ENCODE measurements around the gene TRIM40.

TRIM40 gene

DNA sequence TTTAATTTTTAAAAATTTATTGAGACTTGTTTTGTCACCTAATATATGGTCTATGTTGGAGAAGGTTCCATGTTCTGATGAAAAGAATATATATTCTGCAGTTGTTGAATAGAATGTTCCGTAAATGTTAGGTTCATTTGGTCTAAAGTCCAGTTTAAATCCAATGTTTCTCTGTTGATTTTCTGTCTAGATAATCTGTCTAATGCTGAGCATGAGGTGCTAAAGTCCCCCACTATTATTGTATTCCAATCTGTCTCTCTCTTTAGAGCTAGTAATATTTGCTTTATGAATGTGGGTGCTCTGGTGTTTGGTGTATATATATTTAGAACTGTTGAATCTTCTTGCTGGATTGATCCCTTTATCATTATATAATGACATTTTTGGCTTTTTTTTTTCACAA lies 42.9 kb downstream of the TRIM40 start:
- Histone ChIP-seq H3K27me3 (replicated peaks; ENCODE audit: control insufficient read depth, insufficient read depth, low read length, poor library complexity, severe bottlenecking) (peaks cover 4% of the 10 kb centered on the region), H3K4me3 (ENCODE audit: insufficient read depth, low read depth, low read length, poor library complexity, severe bottlenecking) (no peak overlapping the region), H3K4me1 (ENCODE audit: control insufficient read depth, insufficient read depth, low read length, poor library complexity, severe bottlenecking) (no peaks in the 10 kb centered on the region), H3K27ac (ENCODE audit: insufficient read depth, low read length, poor library complexity, severe bottlenecking) (no peak overlapping the region), H3K9me3 (ENCODE audit: control insufficient read depth, low read length) (no peaks in the 10 kb centered on the region), H3K36me3 (ENCODE audit: control insufficient read depth, insufficient read depth, low read length) (no peaks in the 10 kb centered on the region)
- DNase-seq, result no peak

DNA sequence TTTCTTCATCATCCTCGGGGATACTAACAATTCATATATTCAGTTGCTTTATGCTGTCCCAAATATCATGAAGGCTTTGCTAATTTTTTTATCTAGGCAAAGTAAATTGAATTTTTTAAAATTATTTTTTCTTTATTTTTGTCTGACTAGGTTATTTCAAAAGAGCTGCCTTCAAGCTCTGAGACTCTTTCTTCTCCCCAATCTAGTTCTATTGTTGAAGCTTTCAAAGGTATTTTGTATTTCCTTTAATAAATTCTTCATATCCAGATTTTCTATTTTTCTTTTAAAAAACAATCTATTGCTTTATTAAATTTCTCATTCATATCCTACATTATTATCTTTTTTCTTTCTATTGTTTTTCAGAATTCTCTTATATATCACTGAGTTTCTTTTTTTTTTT lies 44.2 kb downstream of the TRIM40 start:
- H3K27ac ChIP-seq (ENCODE audit: insufficient read depth, low read length, poor library complexity, severe bottlenecking), result no peak overlapping the region

DNA sequence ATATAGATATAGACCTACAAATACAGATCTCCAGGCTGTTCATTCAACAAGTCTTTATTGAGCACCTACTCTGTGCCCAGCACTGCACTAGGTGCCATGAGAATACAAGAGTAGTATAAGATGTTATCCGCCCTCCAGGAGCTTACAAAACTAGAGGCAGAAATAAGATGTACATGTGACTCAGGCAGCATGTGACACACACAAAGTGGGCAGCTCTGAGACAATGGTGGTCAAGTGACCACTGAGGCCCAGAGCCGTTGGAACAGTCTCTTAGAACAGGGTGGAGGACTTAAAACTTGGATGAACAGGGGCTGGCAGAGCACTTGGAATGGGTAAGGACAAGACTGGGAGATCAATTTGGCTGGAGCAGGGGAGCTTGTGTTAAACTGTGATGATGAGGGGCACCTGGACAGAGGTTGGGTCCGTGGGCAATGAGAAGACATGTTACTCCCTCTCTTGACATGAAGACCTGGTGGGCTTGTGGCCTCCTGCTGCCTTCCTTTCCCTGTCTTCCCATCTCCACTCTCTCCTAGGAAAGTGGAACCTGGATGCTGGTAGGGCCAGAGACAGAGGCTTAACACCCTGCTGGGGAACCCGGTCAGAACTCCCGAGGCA lies 48.6 kb downstream of the TRIM40 start:
- Histone ChIP-seq H3K36me3 (ENCODE audit: control insufficient read depth, insufficient read depth, low read length) (peaks cover 26% of the 10 kb centered on the region), H3K9me3 (ENCODE audit: control insufficient read depth, low read length) (no peaks in the 10 kb centered on the region), H3K27ac (ENCODE audit: insufficient read depth, low read length, poor library complexity, severe bottlenecking) (no peak overlapping the region), H3K4me3 (ENCODE audit: insufficient read depth, low read depth, low read length, poor library complexity, severe bottlenecking) (no peak overlapping the region), H3K27me3 (replicated peaks; ENCODE audit: control insufficient read depth, insufficient read depth, low read length, poor library complexity, severe bottlenecking) (no peaks in the 10 kb centered on the region), H3K4me1 (ENCODE audit: control insufficient read depth, insufficient read depth, low read length, poor library complexity, severe bottlenecking) (no peaks in the 10 kb centered on the region)
- no peak for DNase-seq

More for the DNA sequence above, 44.2 kb downstream of the TRIM40 start:
- Histone ChIP-seq H3K36me3 (ENCODE audit: control insufficient read depth, insufficient read depth, low read length) (no peaks in the 10 kb centered on the region), H3K4me3 (ENCODE audit: insufficient read depth, low read depth, low read length, poor library complexity, severe bottlenecking) (no peak overlapping the region), H3K27me3 (replicated peaks; ENCODE audit: control insufficient read depth, insufficient read depth, low read length, poor library complexity, severe bottlenecking) (peaks cover 4% of the 10 kb centered on the region), H3K4me1 (ENCODE audit: control insufficient read depth, insufficient read depth, low read length, poor library complexity, severe bottlenecking) (no peaks in the 10 kb centered on the region), H3K9me3 (ENCODE audit: control insufficient read depth, low read length) (no peaks in the 10 kb centered on the region)
- DNase-seq, result no peak

DNA sequence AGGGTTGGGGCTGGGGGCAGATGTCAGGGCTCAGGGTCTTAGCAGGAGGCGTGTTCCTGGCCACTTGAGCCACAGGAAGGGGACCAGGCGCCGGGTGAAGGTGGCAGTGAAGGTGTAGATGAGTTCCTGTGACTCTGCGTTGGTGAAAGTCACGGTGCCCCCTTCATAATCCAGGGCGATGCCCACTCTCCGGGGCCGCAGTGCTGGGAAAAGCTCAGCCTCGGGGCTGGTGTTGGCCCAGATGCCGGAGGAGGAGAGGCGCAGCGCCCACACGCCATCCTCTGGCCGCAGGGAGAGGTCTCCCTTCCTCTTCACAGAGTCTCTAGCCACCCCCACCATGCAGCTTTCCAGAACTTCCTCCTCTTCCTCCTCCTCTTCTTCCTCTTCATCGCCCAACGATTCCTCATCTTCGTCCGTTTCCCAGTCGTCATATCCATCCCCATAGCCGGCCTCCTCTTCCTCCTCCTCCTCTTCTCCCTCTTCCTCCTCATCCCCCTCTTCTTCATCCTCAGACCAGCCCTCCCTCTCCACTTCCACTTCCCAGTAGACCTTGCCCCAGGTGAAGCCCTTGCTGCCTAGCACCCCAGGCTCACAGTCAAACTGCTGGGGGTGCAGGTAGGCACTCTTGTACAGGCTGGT lies 50.0 kb downstream of the TRIM40 start:
- Histone ChIP-seq H3K36me3 (ENCODE audit: control insufficient read depth, insufficient read depth, low read length) (peaks cover 40% of the 10 kb centered on the region), H3K27ac (ENCODE audit: insufficient read depth, low read length, poor library complexity, severe bottlenecking) (no peak overlapping the region), H3K4me3 (ENCODE audit: insufficient read depth, low read depth, low read length, poor library complexity, severe bottlenecking) (no peak overlapping the region), H3K4me1 (ENCODE audit: control insufficient read depth, insufficient read depth, low read length, poor library complexity, severe bottlenecking) (no peaks in the 10 kb centered on the region), H3K27me3 (replicated peaks; ENCODE audit: control insufficient read depth, insufficient read depth, low read length, poor library complexity, severe bottlenecking) (no peaks in the 10 kb centered on the region), H3K9me3 (ENCODE audit: control insufficient read depth, low read length) (no peaks in the 10 kb centered on the region)
- no peak for DNase-seq

DNA sequence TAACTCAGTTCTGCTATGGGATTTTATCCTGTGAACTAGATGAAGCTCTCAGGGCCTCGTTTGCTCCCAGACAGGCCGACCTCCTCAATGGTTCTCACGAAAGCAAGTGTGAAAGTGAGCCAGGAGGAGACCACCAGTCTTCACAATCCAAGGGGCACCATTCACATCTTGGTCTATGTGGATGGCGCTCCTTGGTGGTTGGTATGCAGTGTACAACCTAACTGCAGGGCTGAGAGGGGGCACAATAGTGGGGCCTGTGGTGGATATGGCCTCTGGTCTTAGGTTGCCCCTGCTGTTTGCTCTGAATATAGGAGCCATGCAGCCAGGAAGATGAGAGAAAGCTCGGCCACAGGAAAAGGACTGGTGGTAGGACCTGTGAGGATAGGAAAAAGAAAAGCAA lies 52.6 kb downstream of the TRIM40 start:
- Histone ChIP-seq H3K36me3 (ENCODE audit: control insufficient read depth, insufficient read depth, low read length) (peaks cover 57% of the 10 kb centered on the region), H3K4me1 (ENCODE audit: control insufficient read depth, insufficient read depth, low read length, poor library complexity, severe bottlenecking) (no peaks in the 10 kb centered on the region), H3K27me3 (replicated peaks; ENCODE audit: control insufficient read depth, insufficient read depth, low read length, poor library complexity, severe bottlenecking) (no peaks in the 10 kb centered on the region), H3K9me3 (ENCODE audit: control insufficient read depth, low read length) (no peaks in the 10 kb centered on the region), H3K4me3 (ENCODE audit: insufficient read depth, low read depth, low read length, poor library complexity, severe bottlenecking) (no peak overlapping the region), H3K27ac (ENCODE audit: insufficient read depth, low read length, poor library complexity, severe bottlenecking) (no peak overlapping the region)
- no peak for DNase-seq

DNA sequence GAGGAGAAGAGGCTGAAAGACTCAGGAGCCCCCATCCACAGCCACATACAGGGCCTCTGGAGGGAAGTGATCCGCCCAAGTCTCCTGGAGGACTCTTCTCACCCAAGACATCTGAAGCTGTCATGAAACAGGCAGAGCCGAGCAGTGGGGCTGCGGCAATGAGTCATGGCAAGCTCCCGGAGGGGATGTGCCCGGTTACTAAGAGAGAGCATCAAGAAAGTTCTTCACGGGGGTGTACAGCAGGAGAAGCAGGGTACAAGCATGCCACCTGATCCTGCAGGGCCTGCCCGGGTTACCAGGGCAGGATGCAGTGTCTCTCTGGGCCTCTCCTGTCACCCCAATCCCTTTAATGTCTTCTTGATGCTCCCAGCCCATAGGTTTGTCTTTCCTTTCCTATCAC lies 56.1 kb downstream of the TRIM40 start:
- Histone ChIP-seq H3K27ac (ENCODE audit: insufficient read depth, low read length, poor library complexity, severe bottlenecking) (no peak overlapping the region), H3K4me1 (ENCODE audit: control insufficient read depth, insufficient read depth, low read length, poor library complexity, severe bottlenecking) (no peaks in the 10 kb centered on the region), H3K36me3 (ENCODE audit: control insufficient read depth, insufficient read depth, low read length) (peaks cover 74% of the 10 kb centered on the region), H3K27me3 (replicated peaks; ENCODE audit: control insufficient read depth, insufficient read depth, low read length, poor library complexity, severe bottlenecking) (no peaks in the 10 kb centered on the region), H3K9me3 (ENCODE audit: control insufficient read depth, low read length) (no peaks in the 10 kb centered on the region), H3K4me3 (ENCODE audit: insufficient read depth, low read depth, low read length, poor library complexity, severe bottlenecking) (no peak overlapping the region)
- DNase-seq, result no peak

DNA sequence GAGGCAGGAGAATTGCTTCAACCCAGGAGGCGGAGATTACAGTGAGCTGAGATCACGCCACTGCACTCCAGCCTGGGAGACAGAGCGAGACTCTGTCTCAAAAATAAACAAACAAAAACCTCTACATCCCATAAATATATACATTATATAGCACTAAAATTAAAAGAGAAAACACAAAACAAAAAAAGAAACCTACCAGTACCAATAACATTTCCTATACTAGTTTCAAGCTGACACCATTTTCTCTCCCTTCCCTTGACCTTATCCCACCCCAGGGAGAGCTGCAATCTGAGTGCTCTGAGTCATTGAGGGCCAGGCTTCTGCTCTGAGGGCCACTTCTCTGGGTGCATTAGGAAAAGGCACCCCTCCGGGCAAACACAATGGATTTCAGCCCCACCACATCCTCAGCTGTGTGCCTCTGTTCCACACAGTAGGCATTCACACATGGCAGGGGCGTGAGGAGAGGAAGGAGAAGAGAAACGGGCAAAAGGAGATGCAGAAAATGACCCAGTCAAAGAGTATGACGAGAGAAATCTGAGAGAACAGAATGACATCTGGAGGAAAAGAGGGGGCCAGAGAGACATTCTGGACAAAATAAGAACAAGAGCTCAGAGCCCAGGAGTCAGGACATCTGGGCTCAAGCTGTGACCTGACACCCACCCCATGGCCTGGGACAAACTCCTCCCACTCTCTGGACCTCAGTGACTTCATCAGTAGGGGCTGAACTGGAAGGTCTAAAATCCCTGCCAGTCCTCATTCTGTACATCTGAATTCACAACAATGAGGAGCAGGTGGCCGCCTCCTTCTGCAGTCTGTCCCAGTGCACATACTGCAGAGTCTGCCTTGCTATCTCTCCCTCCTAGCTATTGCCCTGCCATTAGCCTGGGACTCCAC lies 59.1 kb downstream of the TRIM40 start:
- no peaks in the 10 kb centered on the region for H3K9me3 ChIP-seq (ENCODE audit: control insufficient read depth, low read length)
- peak overlapping the region; percentile 21 for H3K27ac ChIP-seq (ENCODE audit: insufficient read depth, low read length, poor library complexity, severe bottlenecking)
- no peak overlapping the region for H3K4me3 ChIP-seq (ENCODE audit: insufficient read depth, low read depth, low read length, poor library complexity, severe bottlenecking)
- no peak for DNase-seq
- H3K4me1 ChIP-seq (ENCODE audit: control insufficient read depth, insufficient read depth, low read length, poor library complexity, severe bottlenecking), result no peaks in the 10 kb centered on the region
- peaks cover 84% of the 10 kb centered on the region for H3K36me3 ChIP-seq (ENCODE audit: control insufficient read depth, insufficient read depth, low read length)
- H3K27me3 ChIP-seq (replicated peaks; ENCODE audit: control insufficient read depth, insufficient read depth, low read length, poor library complexity, severe bottlenecking), result no peaks in the 10 kb centered on the region

DNA sequence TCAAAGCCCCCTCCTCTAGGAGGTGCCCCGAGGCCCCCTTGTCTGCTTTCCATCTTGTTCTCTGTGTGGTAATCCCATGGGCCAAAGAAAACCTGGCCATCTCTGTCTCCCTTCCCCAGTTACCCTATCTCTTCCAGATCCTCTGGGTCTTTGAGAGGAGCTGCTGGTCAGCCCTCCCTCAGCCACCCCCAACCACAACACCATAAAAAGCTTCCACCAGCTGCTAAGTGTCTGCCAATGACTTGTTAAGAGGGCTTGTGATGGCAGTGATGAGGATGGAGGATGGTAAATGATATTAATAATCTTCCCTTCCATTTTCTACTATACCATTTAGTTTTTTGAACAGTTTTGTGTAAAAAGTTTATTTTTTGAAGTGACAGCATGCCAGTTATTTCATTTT lies 60.0 kb downstream of the TRIM40 start:
- Histone ChIP-seq H3K9me3 (ENCODE audit: control insufficient read depth, low read length) (no peaks in the 10 kb centered on the region), H3K36me3 (ENCODE audit: control insufficient read depth, insufficient read depth, low read length) (peaks cover 85% of the 10 kb centered on the region), H3K4me3 (ENCODE audit: insufficient read depth, low read depth, low read length, poor library complexity, severe bottlenecking) (no peak overlapping the region), H3K27ac (ENCODE audit: insufficient read depth, low read length, poor library complexity, severe bottlenecking) (no peak overlapping the region), H3K27me3 (replicated peaks; ENCODE audit: control insufficient read depth, insufficient read depth, low read length, poor library complexity, severe bottlenecking) (no peaks in the 10 kb centered on the region), H3K4me1 (ENCODE audit: control insufficient read depth, insufficient read depth, low read length, poor library complexity, severe bottlenecking) (no peaks in the 10 kb centered on the region)
- no peak for DNase-seq

DNA sequence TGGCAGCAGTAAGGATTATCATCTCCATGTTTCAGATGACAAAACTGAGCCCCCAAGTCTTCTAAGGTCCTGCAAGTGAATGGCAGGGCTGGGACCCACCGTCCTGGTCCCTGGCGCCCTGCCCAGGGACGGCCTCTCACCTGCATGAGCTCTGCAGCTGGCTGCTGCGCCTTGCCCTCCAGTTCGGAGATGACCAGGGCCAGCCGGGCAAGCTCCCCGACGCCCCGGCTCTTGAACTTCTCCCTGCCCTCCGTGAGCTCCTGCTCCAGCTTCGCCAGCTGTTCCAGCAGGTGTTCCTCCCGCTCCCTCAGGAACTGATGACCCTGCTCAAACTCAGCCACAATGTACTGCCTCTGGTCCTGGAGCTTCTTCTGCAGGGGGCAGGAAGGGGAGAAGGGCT lies 60.4 kb downstream of the TRIM40 start:
- Histone ChIP-seq H3K9me3 (ENCODE audit: control insufficient read depth, low read length) (no peaks in the 10 kb centered on the region), H3K27me3 (replicated peaks; ENCODE audit: control insufficient read depth, insufficient read depth, low read length, poor library complexity, severe bottlenecking) (no peaks in the 10 kb centered on the region), H3K27ac (ENCODE audit: insufficient read depth, low read length, poor library complexity, severe bottlenecking) (no peak overlapping the region), H3K36me3 (ENCODE audit: control insufficient read depth, insufficient read depth, low read length) (peaks cover 85% of the 10 kb centered on the region), H3K4me1 (ENCODE audit: control insufficient read depth, insufficient read depth, low read length, poor library complexity, severe bottlenecking) (no peaks in the 10 kb centered on the region), H3K4me3 (ENCODE audit: insufficient read depth, low read depth, low read length, poor library complexity, severe bottlenecking) (no peak overlapping the region)
- no peak for DNase-seq
